Chondrocyte (in vitro differentiated cells): ENCODE measurements around the gene GRK5. TPM values are rescaled to one million over a fixed set of nuclear protein-coding genes. Genes with fewer than 3 reads are reported as not detected.

Source experiments
- DNase-seq: peaks from one replicate; pipeline ENCODE4 v3.0.0; 2021; ENCODE audit warnings: mixed read lengths, low spot score
- H3K27ac Mint-ChIP-seq: one replicate; pipeline ENCODE4 v1.8.0; 2021; ENCODE audit warnings: mild to moderate bottlenecking, moderate library complexity, mixed read lengths; ENCODE audit not compliant: unreplicated experiment
- H3K27me3 Mint-ChIP-seq: 2 replicates; pipeline ENCODE4 v1.8.0; 2021; ENCODE audit warnings: low read depth, mixed read lengths
- H3K36me3 Mint-ChIP-seq: 2 replicates; pipeline ENCODE4 v1.8.0; 2021; ENCODE audit warnings: low read depth, mixed read lengths
- H3K4me1 Mint-ChIP-seq: 2 replicates; pipeline ENCODE4 v1.8.0; 2021; ENCODE audit warnings: low read depth, mild to moderate bottlenecking, mixed read lengths
- H3K4me3 Mint-ChIP-seq: one replicate; pipeline ENCODE4 v1.8.0; 2021; ENCODE audit warnings: mild to moderate bottlenecking, moderate library complexity, mixed read lengths; ENCODE audit not compliant: unreplicated experiment
- H3K9me3 Mint-ChIP-seq: 2 replicates; pipeline ENCODE4 v1.8.0; 2021; ENCODE audit warnings: low read depth, mixed read lengths
- total RNA-seq: library from RNA; stranded (reverse); gene quantifications from 3 replicates; pipeline ENCODE4 v1.2.1, GENCODE V29; 2021
- TF ChIP-seq, protein P1 (sequence below): fragments of 200-600 bp; sonication (generic); IDR thresholded peaks from 2 replicates; pipeline ENCODE4 v1.5.0; 2021; ENCODE audit warnings: antibody characterized with exemption, mild to moderate bottlenecking, moderate library complexity

Gene GRK5
- total RNA-seq, 1 donor from 2014 or later: 16.4 TPM

DNA sequence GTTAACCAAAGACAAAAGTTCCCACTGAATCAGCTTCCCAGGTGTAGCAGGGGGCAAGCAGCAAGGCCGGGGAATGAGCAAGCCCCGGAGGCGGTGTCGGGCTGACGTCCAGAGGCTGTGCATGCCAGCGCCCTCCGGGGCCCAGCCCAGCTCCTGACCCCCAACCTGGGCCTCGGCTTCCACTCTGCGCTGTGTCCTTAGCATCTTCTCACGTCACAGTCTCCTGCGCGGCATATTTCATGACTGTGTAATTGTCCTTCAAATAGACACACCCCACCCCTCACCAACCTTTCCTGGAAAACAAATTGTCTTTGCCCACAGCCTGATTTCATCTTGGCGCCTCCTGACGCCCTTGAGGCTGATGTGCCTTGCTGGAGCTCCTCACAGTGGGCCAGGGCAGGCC, 201.6 kb downstream of the GRK5 start:
- Mint-ChIP-seq H3K36me3 (peaks cover 1% of the 10 kb centered on the region), H3K27ac (no peak overlapping the region), H3K4me1 (peaks cover 22% of the 10 kb centered on the region), H3K4me3 (no peak overlapping the region), H3K9me3 (no peaks in the 10 kb centered on the region), H3K27me3 (no peaks in the 10 kb centered on the region)
- DNase-seq: no peak
- TF ChIP-seq, protein P1, sequence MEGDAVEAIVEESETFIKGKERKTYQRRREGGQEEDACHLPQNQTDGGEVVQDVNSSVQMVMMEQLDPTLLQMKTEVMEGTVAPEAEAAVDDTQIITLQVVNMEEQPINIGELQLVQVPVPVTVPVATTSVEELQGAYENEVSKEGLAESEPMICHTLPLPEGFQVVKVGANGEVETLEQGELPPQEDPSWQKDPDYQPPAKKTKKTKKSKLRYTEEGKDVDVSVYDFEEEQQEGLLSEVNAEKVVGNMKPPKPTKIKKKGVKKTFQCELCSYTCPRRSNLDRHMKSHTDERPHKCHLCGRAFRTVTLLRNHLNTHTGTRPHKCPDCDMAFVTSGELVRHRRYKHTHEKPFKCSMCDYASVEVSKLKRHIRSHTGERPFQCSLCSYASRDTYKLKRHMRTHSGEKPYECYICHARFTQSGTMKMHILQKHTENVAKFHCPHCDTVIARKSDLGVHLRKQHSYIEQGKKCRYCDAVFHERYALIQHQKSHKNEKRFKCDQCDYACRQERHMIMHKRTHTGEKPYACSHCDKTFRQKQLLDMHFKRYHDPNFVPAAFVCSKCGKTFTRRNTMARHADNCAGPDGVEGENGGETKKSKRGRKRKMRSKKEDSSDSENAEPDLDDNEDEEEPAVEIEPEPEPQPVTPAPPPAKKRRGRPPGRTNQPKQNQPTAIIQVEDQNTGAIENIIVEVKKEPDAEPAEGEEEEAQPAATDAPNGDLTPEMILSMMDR: no peak

DNA sequence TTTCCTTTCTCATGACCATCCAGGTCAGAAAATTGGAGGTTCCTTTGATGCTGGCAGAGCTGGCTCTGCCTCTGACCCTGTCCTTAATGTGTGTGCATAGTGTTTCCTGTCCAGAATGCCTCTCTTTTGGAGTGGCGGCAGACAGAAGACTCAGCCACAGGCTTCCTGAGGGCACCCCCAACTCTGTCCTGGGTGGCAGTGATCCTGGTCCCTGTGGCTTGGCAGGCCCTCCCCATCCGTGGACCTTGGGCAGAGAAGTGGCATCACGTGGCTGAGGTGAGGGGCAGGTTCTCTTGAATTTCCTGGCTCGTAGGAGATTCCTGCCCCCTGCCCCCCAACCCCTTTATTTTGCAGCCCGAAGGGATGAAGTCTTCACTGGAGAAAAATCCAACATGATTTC, 202.0 kb downstream of the GRK5 start:
- TF ChIP-seq, protein P1: no peak
- Mint-ChIP-seq H3K4me3 (no peak overlapping the region), H3K4me1 (peaks cover 26% of the 10 kb centered on the region), H3K36me3 (peaks cover 1% of the 10 kb centered on the region), H3K9me3 (no peaks in the 10 kb centered on the region), H3K27ac (no peak overlapping the region), H3K27me3 (no peaks in the 10 kb centered on the region)
- DNase-seq: no peak

DNA sequence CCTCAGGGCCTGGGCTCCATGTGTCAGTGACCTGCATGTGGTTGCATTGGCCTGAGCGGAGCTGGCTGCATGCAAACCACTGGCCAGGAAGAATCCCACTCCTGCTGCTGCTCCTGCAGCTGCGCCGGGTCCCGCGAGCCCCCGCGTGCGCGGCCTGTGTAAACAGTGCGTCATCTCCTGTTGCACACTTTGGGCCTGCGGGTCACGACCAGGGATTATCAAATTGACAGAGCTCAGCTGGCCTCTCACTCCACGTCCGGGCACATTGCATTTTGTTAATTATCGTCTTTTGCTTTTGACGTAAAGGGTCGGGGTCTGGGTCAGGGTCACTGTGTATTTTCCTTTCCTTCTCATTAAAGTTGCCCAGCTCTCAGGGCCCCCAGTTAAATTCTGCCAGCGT, 202.5 kb downstream of the GRK5 start:
- no peak overlapping the region for H3K4me3 Mint-ChIP-seq
- no peaks in the 10 kb centered on the region for H3K27me3 Mint-ChIP-seq
- peaks cover 28% of the 10 kb centered on the region for H3K4me1 Mint-ChIP-seq
- H3K36me3 Mint-ChIP-seq: peaks cover 1% of the 10 kb centered on the region
- H3K27ac Mint-ChIP-seq: no peak overlapping the region
- DNase-seq: no peak
- no peaks in the 10 kb centered on the region for H3K9me3 Mint-ChIP-seq
- TF ChIP-seq, protein P1: no peak

DNA sequence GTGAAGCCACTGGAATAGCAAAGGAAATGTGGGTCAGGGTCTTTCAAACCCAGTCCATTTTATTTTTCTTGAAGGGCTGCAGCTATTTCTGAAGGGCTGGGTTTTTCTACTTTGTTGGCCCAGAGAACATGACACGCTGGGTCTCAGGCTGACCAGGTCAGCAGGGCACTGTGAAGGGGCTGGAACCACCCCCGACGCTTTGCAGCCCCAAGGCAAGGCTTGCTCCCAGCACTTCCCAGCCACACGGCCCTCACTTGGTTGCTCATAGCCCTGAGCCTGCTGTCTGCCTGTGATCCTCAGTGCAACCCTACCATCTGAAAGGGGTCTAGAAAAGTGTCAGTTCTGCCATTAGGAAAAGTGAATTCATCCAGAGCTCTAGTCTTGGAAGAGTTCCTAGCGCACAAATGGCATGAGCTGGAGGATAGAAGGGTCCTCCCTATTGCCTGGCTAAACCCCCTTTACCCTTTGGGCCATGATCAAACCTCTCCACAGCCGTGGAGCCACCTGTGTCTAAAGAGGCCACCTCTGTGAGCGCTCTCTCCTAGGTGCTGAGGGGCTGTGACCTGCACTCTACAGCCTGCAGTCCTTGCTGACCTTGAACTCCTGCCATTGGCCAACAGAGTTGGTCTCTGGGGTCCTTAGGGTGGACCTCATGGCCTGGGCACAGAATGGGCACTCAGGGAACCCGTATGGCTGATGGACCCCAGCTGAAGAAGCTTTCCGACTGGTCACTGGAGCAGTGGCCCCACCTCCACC, 203.2 kb downstream of the GRK5 start:
- H3K27ac Mint-ChIP-seq: no peak overlapping the region

DNA sequence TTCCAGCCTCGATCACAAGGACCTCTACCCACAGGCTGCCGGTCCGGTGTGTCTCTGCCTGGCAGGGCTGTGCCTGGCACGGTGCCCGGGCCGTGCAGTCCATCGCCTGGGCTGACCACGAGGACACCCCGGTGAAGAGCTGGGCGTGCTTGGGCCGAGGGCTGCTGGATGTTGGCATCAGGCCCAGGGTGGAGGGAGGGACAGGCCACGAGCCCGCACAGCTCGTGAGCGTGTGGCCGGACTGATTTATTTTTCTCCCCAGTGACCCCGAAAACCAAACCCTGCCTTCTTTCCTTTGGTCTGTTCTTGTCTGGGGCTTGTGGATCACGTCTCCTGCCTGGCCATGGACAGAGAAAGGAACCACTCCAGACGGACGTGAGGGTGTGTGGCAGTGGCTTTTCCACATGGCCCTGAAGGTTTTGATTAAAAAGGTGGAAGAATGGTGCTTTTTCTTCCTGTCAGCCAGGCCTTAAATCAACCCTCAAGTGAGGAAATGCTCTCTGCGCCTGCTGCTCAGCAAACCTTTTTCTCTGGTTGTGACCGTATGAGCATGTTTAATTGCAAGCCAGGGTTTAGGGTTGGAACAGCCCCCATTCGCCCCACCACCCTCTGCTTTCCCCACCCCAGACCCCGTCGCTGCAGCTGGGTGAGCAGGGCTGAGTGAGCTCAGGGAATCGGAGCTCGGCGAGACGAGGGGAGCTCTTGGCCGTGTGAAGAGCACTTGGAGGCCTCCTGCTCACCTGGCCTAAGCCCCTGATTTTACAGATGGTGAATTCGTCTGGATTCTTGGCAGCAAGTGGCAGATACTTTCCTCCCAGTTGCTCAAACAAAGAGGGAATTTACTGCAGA, 205.1 kb downstream of the GRK5 start:
- TF ChIP-seq, protein P1: no peak
- Mint-ChIP-seq H3K36me3 (peaks cover 1% of the 10 kb centered on the region), H3K27me3 (no peaks in the 10 kb centered on the region), H3K4me3 (no peak overlapping the region), H3K4me1 (peaks cover 28% of the 10 kb centered on the region), H3K9me3 (no peaks in the 10 kb centered on the region), H3K27ac (peak overlapping the region; percentile 61)
- DNase-seq: no peak

More for the DNA sequence above, 203.2 kb downstream of the GRK5 start:
- Mint-ChIP-seq H3K9me3 (no peaks in the 10 kb centered on the region), H3K4me3 (no peak overlapping the region), H3K4me1 (peaks cover 28% of the 10 kb centered on the region), H3K36me3 (peaks cover 1% of the 10 kb centered on the region), H3K27me3 (no peaks in the 10 kb centered on the region)
- DNase-seq: no peak
- TF ChIP-seq, protein P1: no peak
